ENCODE data around the gene BTG4. TPM values are rescaled to one million over a fixed set of nuclear protein-coding genes. Genes with fewer than 3 reads are reported as not detected.

BTG4 gene
- polyA plus RNA-seq, 3 donors, result not detected

DNA sequence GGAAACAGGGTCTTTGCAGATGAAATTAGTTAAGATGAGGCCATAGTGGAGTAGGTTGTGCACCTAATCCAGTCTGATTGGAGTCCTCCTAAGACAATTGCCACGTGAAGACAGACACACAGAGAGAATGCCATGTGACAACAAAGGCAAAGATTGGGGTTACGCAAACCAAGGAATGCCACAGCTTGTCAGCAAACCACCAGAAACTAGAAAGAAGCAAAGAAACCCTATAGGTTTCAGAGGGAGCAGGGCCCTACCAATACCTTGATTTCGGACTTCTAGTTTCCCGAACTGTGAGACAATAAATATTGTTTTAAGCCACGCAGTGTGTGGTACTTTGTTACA, 20.2 kb upstream of the BTG4 start:
- Histone ChIP-seq H3K27me3 (ENCODE audit: control insufficient read depth in 2 of 2, insufficient read depth in 2 of 2, low read length in 2 of 2) (peaks cover 0 to 2% of the 10 kb centered on the region in 2 donors), H3K9me3 (replicated peaks in 1 of 2; ENCODE audit: control insufficient read depth in 1 of 2, insufficient read depth in 1 of 2, low read length in 2 of 2) (no peaks in the 10 kb centered on the region), H3K27ac (ENCODE audit: low read depth in 1 of 2, low read length in 2 of 2) (no peak overlapping the region), H3K4me2 (replicated peaks; ENCODE audit: extremely low read depth, low read length, poor library complexity, severe bottlenecking) (no peak overlapping the region), H3K36me3 (replicated peaks in 1 of 2; ENCODE audit: control insufficient read depth in 1 of 2, insufficient read depth in 2 of 2, low read length in 2 of 2) (no peaks in the 10 kb centered on the region), H3K4me3 (replicated peaks in 1 of 3; ENCODE audit: low read depth in 2 of 3, low read length in 3 of 3) (no peak overlapping the region), H4K20me1 (ENCODE audit: insufficient read depth, low read length) (no peaks in the 10 kb centered on the region), H3K9ac (ENCODE audit: insufficient read depth, low read length, poor library complexity, severe bottlenecking) (no peak overlapping the region), H3K4me1 (ENCODE audit: control insufficient read depth in 1 of 2, insufficient read depth in 2 of 2, low read length in 2 of 2) (peaks cover 7 to 17% of the 10 kb centered on the region in 2 donors), H2AFZ (ENCODE audit: insufficient read depth, low read depth, low read length, poor library complexity, severe bottlenecking) (peak overlapping the region; percentile 32), H3K79me2 (ENCODE audit: insufficient read depth, low read length) (no peaks in the 10 kb centered on the region)
- H3K27me3 Mint-ChIP-seq (ENCODE audit: low read depth in 3 of 3), result peaks cover 2 to 6% (median 3%) of the 10 kb centered on the region in 3 donors
- intact Hi-C loops (cut with micrococcal nuclease), result no loop called here
- H3K36me3 Mint-ChIP-seq, result no peaks in the 10 kb centered on the region
- H3K9me3 Mint-ChIP-seq, result no peaks in the 10 kb centered on the region
- peak in 1 of 3 donors; percentile 23 for DNase-seq
- no peak for TF ChIP-seq CTCF (IDR thresholded peaks at IDR 0.05)
- no peak overlapping the region for H3K4me3 Mint-ChIP-seq
- peaks cover 16% of the 10 kb centered on the region for H3K4me1 Mint-ChIP-seq
- H3K27ac Mint-ChIP-seq, result peak overlapping the region in 1 of 7 donors; percentile 64
- 33% methylated on average over 3 of the region's 5 CpGs for WGBS (ENCODE audit: insufficient coverage)

- no peaks in the 10 kb centered on the region for H3K9me3 ChIP-seq (replicated peaks in 1 of 2; ENCODE audit: control insufficient read depth in 1 of 2, insufficient read depth in 1 of 2, low read length in 2 of 2)
- peaks cover 7 to 17% of the 10 kb centered on the region in 2 donors for H3K4me1 ChIP-seq (ENCODE audit: control insufficient read depth in 1 of 2, insufficient read depth in 2 of 2, low read length in 2 of 2)
- no peak for TF ChIP-seq CTCF (IDR thresholded peaks at IDR 0.05)
- no peaks in the 10 kb centered on the region for H4K20me1 ChIP-seq (ENCODE audit: insufficient read depth, low read length)
- H3K4me2 ChIP-seq (replicated peaks; ENCODE audit: extremely low read depth, low read length, poor library complexity, severe bottlenecking), result no peak overlapping the region
- no peak overlapping the region for H3K27ac ChIP-seq (ENCODE audit: low read depth in 1 of 2, low read length in 2 of 2)
- Mint-ChIP-seq H3K36me3 (no peaks in the 10 kb centered on the region), H3K4me1 (peaks cover 16% of the 10 kb centered on the region), H3K4me3 (peak overlapping the region in 1 of 2 donors; percentile 28), H3K9me3 (no peaks in the 10 kb centered on the region), H3K27me3 (ENCODE audit: low read depth in 3 of 3) (peaks cover under 1 to 3% (median 2%) of the 10 kb centered on the region in 3 donors), H3K27ac (peak overlapping the region in 4 of 7 donors; percentile 23 to 80 (median 59))
- peaks cover 0 to 2% of the 10 kb centered on the region in 2 donors for H3K27me3 ChIP-seq (ENCODE audit: control insufficient read depth in 2 of 2, insufficient read depth in 2 of 2, low read length in 2 of 2)
- DNase-seq, result peak; percentile 49 to 79 (median 56)
- no peaks in the 10 kb centered on the region for H3K36me3 ChIP-seq (replicated peaks in 1 of 2; ENCODE audit: control insufficient read depth in 1 of 2, insufficient read depth in 2 of 2, low read length in 2 of 2)
- intact Hi-C loops (cut with micrococcal nuclease), result no loop called here
- H2AFZ ChIP-seq (ENCODE audit: insufficient read depth, low read depth, low read length, poor library complexity, severe bottlenecking), result peak overlapping the region; percentile 32
- WGBS (ENCODE audit: insufficient coverage), result 0% methylated on average over 2 of the region's 9 CpGs
- H3K4me3 ChIP-seq (replicated peaks in 1 of 3; ENCODE audit: low read depth in 2 of 3, low read length in 3 of 3), result no peak overlapping the region
- no peaks in the 10 kb centered on the region for H3K79me2 ChIP-seq (ENCODE audit: insufficient read depth, low read length)
- H3K9ac ChIP-seq (ENCODE audit: insufficient read depth, low read length, poor library complexity, severe bottlenecking), result no peak overlapping the region
These were observed 19.6 kb upstream of the BTG4 start for GRCh38 chr11:111531687-111532364.
